Colonic mucosa (tissue), 4 donors: Measurements from ENCODE around the gene RPL38. TPM values are rescaled to one million over a fixed set of nuclear protein-coding genes. Genes with fewer than 3 reads are reported as not detected.

Experiments used
- DNase-seq: peaks from one replicate; pipeline ENCODE4 v3.0.0-alpha.2; 2020
- H3K27ac ChIP-seq: fragments of 200-600 bp; one replicate; pipeline ENCODE4 v1.8.0; 2021
- H3K27me3 ChIP-seq: fragments of 200-600 bp; one replicate; pipeline ENCODE4 v1.8.0; 2021
- H3K36me3 ChIP-seq: fragments of 200-600 bp; one replicate; pipeline ENCODE4 v1.8.0; 2021
- H3K4me1 ChIP-seq: fragments of 200-600 bp; one replicate; pipeline ENCODE4 v1.8.0; 2021; ENCODE audit warnings: mild to moderate bottlenecking
- H3K4me3 ChIP-seq: fragments of 200-600 bp; one replicate; pipeline ENCODE4 v1.8.0; 2021
- H3K9ac ChIP-seq, 2 donors: one replicate each; pipeline ENCODE4 v1.7.0; 2013; ENCODE audit warnings: control low read depth in 2 of 2, low read depth in 2 of 2, low read length in 2 of 2
- H3K9me3 ChIP-seq: fragments of 200-600 bp; one replicate; pipeline ENCODE4 v1.8.0; 2021
- intact Hi-C: fragments of 100-400 bp; cut with DNase I; formaldehyde crosslinking; loops from one replicate; pipeline ENCODE4 v1.14.1; 2022
- total RNA-seq, 2 donors: library from RNA; stranded (reverse); fragmentation: NEBNext Ultra II Directional in 1 of 2; extraction: Animal tissue kit (Norgen Biotek cat#: 25700) in 1 of 2; gene quantifications; one replicate each; pipeline ENCODE4 v1.2.1, GENCODE V29; 2021
- TF ChIP-seq, protein P1 (sequence below): fragments of 200-600 bp; IDR thresholded peaks from one replicate; pipeline ENCODE4 v1.8.0; 2022; ENCODE audit warnings: antibody characterized with exemption, mild to moderate bottlenecking
- donor health status: healthy.
- donor health status: DM: no; HTN: no; CAD: no.
- donor health status: DM: no; HTN: no; CAD: no.

RPL38 gene
- total RNA-seq, 2 donors from 2014 or later: 723 to 795 TPM

DNA sequence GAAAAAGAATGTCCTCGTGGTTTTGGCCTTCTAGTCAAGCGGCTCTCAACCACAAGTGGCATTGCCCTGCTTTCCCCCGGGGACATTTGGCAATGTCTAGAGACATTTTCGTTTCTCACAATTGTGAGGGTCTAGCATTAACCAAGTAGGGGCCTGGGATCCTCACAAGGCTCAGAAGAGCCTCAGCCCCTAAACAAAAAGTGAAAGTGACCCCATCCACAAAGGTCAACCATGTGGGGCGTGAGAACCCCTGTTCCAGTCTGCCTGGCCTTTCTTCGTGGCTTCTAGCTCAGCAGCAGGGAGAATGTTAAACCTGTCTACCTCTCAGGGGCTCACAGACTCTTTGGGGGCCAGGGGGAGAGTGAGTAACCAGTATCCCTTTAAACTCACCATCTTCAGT, 4.8 kb upstream of the RPL38 start:
- Histone ChIP-seq H3K9ac (no peak overlapping the region), H3K27ac (no peak overlapping the region), H3K36me3 (no peaks in the 10 kb centered on the region), H3K4me1 (no peaks in the 10 kb centered on the region), H3K4me3 (no peak overlapping the region), H3K27me3 (peaks cover 13% of the 10 kb centered on the region), H3K9me3 (no peaks in the 10 kb centered on the region)
- DNase-seq: no peak
- intact Hi-C loops: no loop called here
- TF ChIP-seq, protein P1, sequence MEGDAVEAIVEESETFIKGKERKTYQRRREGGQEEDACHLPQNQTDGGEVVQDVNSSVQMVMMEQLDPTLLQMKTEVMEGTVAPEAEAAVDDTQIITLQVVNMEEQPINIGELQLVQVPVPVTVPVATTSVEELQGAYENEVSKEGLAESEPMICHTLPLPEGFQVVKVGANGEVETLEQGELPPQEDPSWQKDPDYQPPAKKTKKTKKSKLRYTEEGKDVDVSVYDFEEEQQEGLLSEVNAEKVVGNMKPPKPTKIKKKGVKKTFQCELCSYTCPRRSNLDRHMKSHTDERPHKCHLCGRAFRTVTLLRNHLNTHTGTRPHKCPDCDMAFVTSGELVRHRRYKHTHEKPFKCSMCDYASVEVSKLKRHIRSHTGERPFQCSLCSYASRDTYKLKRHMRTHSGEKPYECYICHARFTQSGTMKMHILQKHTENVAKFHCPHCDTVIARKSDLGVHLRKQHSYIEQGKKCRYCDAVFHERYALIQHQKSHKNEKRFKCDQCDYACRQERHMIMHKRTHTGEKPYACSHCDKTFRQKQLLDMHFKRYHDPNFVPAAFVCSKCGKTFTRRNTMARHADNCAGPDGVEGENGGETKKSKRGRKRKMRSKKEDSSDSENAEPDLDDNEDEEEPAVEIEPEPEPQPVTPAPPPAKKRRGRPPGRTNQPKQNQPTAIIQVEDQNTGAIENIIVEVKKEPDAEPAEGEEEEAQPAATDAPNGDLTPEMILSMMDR: no peak

DNA sequence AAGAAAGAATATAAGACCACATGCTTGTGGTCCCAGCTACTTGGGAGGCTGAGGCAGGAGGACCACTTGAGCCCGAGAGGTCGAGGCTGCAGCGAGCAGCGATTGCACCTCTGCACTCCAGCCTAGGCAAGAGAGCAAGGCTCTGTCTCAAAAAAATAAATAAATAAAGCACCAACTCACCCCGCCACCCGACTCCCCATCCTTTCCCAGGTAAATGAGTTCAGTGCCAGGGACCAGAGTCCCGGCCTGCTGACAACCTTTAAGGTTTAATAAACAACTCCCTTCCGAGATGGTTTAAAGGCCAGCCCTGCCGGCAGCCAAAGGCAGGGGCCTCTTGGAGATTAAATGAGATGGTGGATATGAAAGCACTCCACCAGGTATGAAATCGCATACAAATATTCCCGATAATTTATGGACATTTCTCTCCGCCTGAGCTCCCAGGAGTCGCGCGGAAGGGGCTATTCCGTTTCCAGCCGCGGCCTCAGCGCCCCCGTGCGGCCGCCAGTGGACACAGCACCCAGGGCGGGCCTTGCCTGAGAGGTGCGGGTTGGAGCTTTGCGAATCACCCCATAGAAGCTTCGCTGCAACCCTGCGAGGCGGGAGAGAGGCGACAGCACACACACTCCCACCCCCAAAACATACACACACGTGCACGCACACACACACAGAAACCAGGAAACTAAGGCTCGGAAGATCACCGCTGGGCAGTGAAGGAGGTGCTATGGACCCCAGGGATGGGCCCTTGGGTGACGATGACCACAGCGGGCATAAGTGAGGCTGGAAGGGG, 4.0 kb upstream of the RPL38 start:
- Histone ChIP-seq H3K36me3 (no peaks in the 10 kb centered on the region), H3K4me3 (no peak overlapping the region), H3K27me3 (peaks cover 13% of the 10 kb centered on the region), H3K9me3 (no peaks in the 10 kb centered on the region), H3K9ac (no peak overlapping the region), H3K27ac (no peak overlapping the region), H3K4me1 (peaks cover under 1% of the 10 kb centered on the region)
- intact Hi-C loops: no loop called here
- DNase-seq: peak; percentile 69
- TF ChIP-seq, protein P1: peak; percentile 93

DNA sequence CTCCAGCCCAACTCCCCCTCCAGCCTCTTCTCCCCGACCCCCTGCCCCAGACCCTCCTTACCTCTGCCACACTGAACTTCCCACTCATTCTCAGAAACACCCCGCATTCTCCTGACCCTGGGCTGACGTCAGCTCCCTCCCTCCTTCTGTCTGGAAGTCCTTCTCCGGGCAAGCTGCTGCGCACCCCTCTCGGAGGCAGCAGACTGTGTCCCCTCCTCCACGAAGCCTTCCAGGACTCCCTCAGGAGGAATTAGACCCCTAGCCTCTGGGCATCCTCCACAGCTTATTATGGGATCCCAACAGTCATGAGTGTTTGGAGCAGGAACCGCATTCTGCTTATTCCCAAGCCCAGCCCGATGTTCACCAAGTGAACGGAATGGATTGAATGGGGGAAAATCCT, 3.4 kb upstream of the RPL38 start:
- Histone ChIP-seq H3K27ac (no peak overlapping the region), H3K4me1 (peaks cover 7% of the 10 kb centered on the region), H3K4me3 (no peak overlapping the region), H3K9me3 (no peaks in the 10 kb centered on the region), H3K36me3 (no peaks in the 10 kb centered on the region), H3K9ac (no peak overlapping the region), H3K27me3 (peaks cover 13% of the 10 kb centered on the region)
- intact Hi-C loops: no loop called here
- DNase-seq: no peak
- TF ChIP-seq, protein P1: no peak

GRCh38 chr17:74201250-74201649, 2.2 kb upstream of the RPL38 start:
- Histone ChIP-seq H3K4me1 (peaks cover 17% of the 10 kb centered on the region), H3K9ac (no peak overlapping the region), H3K36me3 (no peaks in the 10 kb centered on the region), H3K4me3 (no peak overlapping the region), H3K27ac (no peak overlapping the region), H3K9me3 (no peaks in the 10 kb centered on the region), H3K27me3 (peaks cover 13% of the 10 kb centered on the region)
- TF ChIP-seq, protein P1: no peak
- peak; percentile 64 for DNase-seq
- intact Hi-C loops: no loop called here

DNA sequence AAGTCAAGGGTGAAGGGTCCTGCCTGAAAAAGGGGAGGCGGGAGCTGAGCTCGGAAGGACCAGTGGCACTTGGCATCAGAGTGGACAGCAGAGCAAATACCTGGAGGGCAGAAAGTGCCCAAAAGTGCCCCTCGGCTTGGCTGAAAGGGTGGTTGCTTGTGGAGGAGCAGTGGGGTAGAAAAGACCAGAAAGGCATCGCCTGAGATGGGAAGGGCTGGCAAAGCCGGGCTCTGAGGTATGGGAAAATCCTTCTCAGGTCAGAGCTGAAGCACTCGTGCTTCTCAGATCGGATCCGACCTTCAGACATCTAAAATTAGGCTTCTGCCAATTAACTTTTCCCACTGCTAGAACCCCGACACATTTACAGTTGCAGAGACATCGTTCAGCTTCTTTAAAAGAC, 1.5 kb upstream of the RPL38 start:
- TF ChIP-seq, protein P1: no peak
- peaks cover 19% of the 10 kb centered on the region for H3K4me1 ChIP-seq
- no peak for DNase-seq
- no peaks in the 10 kb centered on the region for H3K36me3 ChIP-seq
- no peak overlapping the region for H3K9ac ChIP-seq
- H3K4me3 ChIP-seq: no peak overlapping the region
- H3K27me3 ChIP-seq: peaks cover 13% of the 10 kb centered on the region
- H3K9me3 ChIP-seq: no peaks in the 10 kb centered on the region
- intact Hi-C loops: no loop called here
- no peak overlapping the region for H3K27ac ChIP-seq
